Mucosa of stomach (tissue), 1 donor: ENCODE data around the gene CDKN1C.
"Not testable (repeated sequence)": the region's sequence is repeated elsewhere in the genome, so short reads cannot be mapped to it uniquely, and the experiment has no call there.

Source experiments
- H3K27me3 ChIP-seq: one replicate; pipeline ENCODE4 v1.7.0; 2013; ENCODE audit warnings: mild to moderate bottlenecking, low read length; ENCODE audit not compliant: control insufficient read depth, insufficient read depth
- H3K36me3 ChIP-seq: one replicate; pipeline ENCODE4 v1.7.0; 2013; ENCODE audit warnings: low read length; ENCODE audit not compliant: control insufficient read depth, insufficient read depth
- H3K4me1 ChIP-seq: one replicate; pipeline ENCODE4 v1.7.0; 2013; ENCODE audit warnings: mild to moderate bottlenecking, low read length; ENCODE audit not compliant: control insufficient read depth, insufficient read depth
- H3K4me3 ChIP-seq: one replicate; pipeline ENCODE4 v1.7.0; 2013; ENCODE audit warnings: low read length
- H3K9ac ChIP-seq: one replicate; pipeline ENCODE4 v1.7.0; 2013; ENCODE audit warnings: mild to moderate bottlenecking, low read length, moderate library complexity
- H3K9me3 ChIP-seq: one replicate; pipeline ENCODE4 v1.7.0; 2013; ENCODE audit warnings: mild to moderate bottlenecking, low read length, moderate library complexity; ENCODE audit not compliant: control insufficient read depth
- donor health status: Pancreatic carcinoma.

Gene CDKN1C

DNA sequence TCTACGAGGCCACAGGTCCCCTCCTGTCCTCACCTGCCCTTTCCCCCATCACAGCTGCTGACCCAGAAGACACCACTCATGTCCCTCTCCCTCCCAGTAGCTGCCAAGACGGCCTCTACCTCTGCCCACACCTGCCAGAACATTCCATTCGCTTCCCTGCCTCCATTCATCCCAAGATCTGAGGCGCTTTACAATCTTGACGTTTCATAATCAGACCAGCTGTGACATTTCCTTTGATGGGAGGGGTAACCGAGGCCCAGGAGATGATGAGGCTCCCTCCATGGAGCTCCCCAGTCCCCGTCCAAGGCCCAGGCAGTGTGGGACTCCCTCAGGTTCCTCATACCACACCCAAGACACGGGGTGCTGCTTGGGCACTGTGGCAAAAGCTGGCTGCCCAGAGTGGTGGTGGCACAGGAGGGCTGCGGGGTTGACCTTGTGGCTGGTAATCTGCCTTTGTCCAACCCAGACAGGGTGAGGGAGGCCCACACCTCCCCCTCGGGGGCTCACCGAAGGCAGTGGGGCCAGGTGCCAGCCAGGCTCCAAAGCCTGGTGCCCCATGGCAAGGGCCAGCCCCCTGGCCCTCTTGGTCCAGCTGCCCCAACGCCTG lies 26.3 kb upstream of the CDKN1C start:
- Histone ChIP-seq H3K9me3 (no peaks in the 10 kb centered on the region), H3K4me3 (no peak overlapping the region), H3K4me1 (peaks cover 40% of the 10 kb centered on the region), H3K27me3 (no peaks in the 10 kb centered on the region), H3K9ac (peak overlapping the region; percentile 69), H3K36me3 (no peaks in the 10 kb centered on the region)

DNA sequence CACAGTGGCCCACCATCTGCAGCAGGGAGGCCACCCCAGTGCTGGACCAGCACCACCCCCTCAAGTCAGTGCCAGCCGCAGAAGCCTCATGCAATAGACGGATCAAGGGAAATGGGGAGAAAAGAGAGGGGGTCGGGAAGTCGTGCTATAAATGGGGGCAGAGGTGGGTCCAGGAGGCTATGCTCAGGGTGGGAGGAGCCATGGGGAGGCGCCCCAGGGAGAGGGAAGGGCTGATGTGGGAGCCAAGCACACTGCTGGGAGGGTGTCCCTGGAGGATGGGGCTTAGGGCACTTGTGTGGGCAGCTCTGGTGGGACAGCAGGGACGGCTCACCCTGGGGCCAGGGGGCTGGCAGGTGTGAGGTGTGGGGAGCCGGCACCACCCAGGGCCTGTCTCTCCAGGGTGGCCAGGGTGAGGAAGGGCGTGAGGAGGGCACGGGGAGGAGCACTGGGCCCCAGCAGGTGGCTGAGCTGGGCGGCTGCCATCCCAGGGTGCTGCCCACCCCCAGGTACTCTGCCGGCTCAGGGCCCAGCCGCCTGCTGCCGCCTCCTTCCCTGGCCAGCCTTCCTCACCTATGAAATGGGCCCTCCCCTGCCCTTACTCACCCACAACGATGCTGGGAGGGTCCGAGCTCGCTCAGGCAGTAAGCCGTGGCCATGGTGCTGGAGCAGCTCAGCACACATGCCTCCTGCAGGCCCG lies 25.7 kb upstream of the CDKN1C start:
- Histone ChIP-seq H3K27me3 (no peaks in the 10 kb centered on the region), H3K4me3 (no peak overlapping the region), H3K4me1 (peaks cover 40% of the 10 kb centered on the region), H3K36me3 (no peaks in the 10 kb centered on the region), H3K9ac (peak overlapping the region; percentile 69), H3K9me3 (no peaks in the 10 kb centered on the region)

DNA sequence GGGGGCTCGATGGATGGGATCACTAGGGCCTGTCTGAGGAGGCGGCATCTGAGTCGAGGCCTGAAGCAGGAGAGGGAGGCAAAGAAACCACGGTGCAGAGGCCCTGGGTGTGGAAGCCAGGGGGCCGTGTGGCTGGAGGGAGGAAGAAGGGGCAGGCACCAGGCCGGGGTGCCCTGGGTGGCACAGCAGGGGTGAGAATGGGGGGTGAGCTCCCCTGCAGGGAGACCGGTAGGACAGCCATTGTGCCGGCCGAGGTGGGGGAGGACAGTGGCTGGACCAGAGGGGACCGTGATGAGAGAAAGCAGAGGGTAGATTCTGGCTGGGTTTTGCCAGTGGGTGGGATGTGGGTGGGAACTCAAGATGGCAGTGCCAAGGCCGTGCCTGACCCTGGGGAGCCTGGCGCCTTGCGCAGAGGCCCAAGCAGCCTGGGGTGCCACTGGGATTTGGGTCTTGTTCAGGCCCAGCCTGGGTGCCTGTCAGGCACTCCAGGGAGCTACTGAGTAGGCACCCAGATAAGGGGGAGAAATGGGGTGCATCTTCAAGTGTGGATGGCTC lies 24.9 kb upstream of the CDKN1C start:
- no peaks in the 10 kb centered on the region for H3K36me3 ChIP-seq
- no peak overlapping the region for H3K4me3 ChIP-seq
- no peaks in the 10 kb centered on the region for H3K9me3 ChIP-seq
- no peak overlapping the region for H3K9ac ChIP-seq
- peaks cover 40% of the 10 kb centered on the region for H3K4me1 ChIP-seq
- H3K27me3 ChIP-seq, result no peaks in the 10 kb centered on the region

DNA sequence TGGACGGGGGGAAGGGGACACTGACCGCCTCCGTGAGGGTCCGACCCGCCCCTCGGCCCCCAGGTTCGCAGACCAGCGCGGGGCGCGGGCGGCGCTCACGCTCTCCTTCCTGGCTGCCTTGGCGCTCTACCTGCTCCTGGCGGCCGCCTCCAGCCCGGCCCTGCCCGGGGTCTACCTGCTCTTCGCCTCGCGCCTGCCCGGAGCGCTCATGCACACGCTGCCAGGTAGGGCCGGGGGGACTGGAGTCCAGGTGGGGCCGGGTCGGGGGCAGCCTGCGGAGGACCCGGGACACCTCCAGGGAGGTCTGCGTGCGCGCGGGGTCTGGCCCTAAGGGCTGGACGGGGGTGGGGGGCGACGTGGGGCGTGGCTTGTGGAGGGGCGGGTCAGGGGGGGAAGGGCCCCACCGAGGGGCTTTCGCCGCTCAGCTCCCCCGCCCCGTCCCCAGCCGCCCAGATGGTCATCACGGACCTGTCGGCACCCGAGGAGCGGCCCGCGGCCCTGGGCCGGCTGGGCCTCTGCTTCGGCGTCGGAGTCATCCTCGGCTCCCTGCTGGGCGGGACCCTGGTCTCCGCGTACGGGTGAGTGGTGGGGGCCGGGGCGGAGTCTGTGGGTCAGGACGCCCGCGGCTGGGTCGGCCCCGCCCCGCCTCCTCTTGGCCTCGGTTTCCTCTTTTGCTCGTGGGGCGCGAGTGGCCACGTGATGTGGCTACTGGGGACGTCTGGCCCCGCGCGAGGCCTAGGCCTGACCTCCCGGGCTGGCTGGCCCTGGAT lies 23.7 kb upstream of the CDKN1C start:
- H3K36me3 ChIP-seq, result no peaks in the 10 kb centered on the region
- H3K4me3 ChIP-seq, result no peak overlapping the region
- no peaks in the 10 kb centered on the region for H3K9me3 ChIP-seq
- no peaks in the 10 kb centered on the region for H3K27me3 ChIP-seq
- H3K4me1 ChIP-seq, result peaks cover 45% of the 10 kb centered on the region
- H3K9ac ChIP-seq, result no peak overlapping the region

DNA sequence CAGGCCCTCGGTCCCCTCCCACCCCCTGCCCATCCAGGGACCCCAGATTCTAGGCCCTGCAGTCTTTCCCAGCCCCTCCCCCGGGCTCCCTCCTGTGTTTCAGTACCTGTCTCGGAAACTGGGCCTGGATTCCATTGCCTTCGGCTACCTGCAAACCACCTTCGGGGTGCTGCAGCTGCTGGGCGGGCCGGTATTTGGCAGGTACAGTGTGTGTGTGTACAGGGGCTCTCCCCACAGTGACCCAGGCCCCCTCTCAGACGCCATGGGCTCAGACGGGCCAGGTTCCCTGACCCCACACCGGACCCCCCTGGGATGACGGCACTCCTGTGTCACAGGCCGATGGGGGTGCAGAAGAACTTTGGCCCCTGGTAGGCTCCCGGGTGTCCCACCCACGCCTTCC lies 22.6 kb upstream of the CDKN1C start:
- Histone ChIP-seq H3K4me1 (peaks cover 45% of the 10 kb centered on the region), H3K4me3 (no peak overlapping the region)

DNA sequence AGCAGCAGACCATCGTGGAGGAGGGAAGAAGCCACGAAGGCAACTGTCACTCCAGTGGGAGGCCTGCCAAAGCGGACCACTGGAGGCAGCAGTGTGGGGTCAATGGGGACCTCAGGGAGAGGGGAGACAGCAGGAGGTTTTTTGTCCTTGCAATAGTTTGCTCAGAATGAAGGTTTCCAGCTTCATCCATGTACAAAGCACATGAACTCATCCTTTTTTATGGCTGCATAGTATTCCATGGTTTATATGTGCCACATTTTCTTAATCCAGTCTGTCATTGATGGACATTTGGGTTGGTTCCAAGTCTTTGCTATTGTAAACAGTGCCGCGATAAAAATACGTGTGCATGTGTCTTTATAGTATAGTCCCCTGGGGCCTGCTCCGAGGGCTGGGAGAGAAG lies 19.7 kb upstream of the CDKN1C start:
- H3K27me3 ChIP-seq, H3K36me3 ChIP-seq, H3K9ac ChIP-seq, H3K4me3 ChIP-seq, H3K9me3 ChIP-seq: not testable (repeated sequence)
- H3K4me1 ChIP-seq, result peaks cover 35% of the 10 kb centered on the region

More for the DNA sequence above, 22.6 kb upstream of the CDKN1C start:
- Histone ChIP-seq H3K9me3 (no peaks in the 10 kb centered on the region), H3K36me3 (no peaks in the 10 kb centered on the region), H3K9ac (no peak overlapping the region), H3K27me3 (no peaks in the 10 kb centered on the region)

DNA sequence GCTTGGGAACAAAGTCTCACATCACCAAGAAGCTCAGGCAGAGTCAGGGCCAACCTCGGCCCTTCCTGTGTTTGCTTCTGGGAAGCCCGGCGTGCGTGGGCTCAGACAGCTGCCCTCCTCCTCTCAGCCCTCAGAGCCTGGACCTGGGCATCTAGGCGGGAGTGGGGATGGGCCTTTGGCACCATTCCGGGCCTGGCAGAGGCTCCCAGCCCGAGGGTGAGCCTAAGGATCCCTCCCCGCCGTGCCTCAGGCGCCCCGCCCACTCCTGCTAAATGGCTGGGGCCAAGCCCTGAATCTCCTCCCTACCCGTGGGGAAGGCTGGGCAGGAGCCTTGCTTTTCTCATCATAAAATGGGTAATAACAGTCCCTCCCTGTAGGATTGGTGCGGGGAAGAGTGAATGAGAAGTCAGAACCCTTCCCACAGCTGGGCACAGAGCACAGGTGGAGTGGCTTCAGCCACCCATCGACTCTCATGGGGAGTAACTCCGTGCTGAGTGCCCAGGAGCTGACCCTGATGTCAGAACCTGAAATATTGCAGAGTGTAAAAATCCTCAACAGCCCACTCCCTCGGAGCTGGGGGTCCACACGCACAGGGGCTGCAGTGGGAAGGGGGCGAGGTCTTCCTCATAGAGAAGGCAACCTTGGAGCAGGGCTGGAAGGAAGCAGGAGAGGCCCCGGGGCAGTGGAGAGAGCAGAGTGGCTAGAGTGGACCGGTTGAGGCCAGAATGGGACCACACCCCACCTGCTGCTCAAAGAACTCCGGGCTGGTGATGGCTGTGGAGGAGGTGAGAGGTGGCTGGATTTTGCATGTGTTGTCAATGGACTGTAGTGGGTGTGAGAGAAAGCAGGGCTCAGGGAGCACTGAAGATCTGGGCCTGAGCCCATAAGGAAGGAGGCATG lies 18.8 kb upstream of the CDKN1C start:
- H3K9me3 ChIP-seq, result no peaks in the 10 kb centered on the region
- peak overlapping the region; percentile 75 for H3K9ac ChIP-seq
- peaks cover 42% of the 10 kb centered on the region for H3K4me1 ChIP-seq
- H3K4me3 ChIP-seq, result peak overlapping the region; percentile 55
- H3K36me3 ChIP-seq, result no peaks in the 10 kb centered on the region
- H3K27me3 ChIP-seq, result no peaks in the 10 kb centered on the region

DNA sequence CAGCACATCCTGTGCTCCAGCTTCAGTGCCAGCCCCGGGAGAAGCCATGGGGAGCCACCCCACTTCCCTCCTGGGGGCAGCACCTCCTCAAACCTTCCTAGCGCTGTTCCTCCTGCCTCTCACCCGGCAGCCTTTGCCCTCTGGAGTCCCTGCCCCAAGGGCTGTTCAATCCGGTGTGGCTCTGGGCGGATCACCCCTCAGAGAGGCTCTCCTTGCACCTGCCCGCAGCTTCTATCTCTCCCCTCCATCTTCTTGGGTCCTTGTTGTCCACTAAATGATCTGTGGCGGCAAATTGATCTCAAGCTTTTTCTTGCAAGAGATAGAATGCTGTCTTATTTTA lies 18.1 kb upstream of the CDKN1C start:
- H3K36me3 ChIP-seq, result no peaks in the 10 kb centered on the region
- no peaks in the 10 kb centered on the region for H3K9me3 ChIP-seq
- peak overlapping the region; percentile 75 for H3K9ac ChIP-seq
- H3K4me1 ChIP-seq, result peaks cover 50% of the 10 kb centered on the region
- peak overlapping the region; percentile 55 for H3K4me3 ChIP-seq
- no peaks in the 10 kb centered on the region for H3K27me3 ChIP-seq

DNA sequence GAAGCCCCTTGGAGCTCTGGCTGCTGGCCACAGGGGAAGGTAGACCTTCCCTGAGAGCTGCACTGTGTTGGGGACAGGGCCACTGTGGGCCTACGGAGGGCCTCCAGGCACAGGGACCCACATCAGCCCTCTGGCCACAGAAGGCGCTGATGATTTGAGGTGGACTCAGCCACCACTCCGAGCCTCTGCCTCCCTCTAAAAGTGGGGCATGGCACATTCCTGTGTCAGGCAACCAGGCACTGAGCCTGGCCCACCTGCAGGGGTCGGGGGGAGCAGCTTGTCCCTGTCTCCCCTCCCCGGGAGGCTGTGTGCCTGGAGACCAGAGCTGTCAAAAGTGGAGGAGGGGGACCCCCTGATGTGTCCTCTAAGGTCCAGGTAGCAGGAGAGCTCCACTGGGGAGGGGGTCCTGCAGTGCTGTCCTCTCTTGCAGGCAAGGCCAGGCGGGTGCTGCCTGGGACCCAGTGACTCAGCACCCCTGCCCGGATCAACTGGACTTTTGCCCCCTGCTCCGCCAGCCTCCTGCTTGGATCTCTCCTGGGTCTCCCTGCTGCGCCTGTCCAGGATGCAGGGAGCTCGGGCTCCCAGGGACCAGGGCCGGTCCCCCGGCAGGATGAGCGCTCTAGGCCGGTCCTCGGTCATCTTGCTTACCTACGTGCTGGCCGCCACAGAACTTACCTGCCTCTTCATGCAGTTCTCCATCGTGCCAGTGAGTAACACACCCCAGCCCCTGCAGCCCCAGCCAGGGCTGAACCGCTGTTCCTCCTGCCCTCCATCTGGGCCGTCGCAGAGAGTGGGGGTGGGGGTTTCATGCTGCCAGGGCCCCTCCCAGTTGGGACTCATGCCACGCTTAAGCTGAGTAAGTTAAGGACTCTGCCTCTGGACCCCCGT lies 17.5 kb upstream of the CDKN1C start:
- peak overlapping the region; percentile 75 for H3K9ac ChIP-seq
- H3K9me3 ChIP-seq, result no peaks in the 10 kb centered on the region
- no peaks in the 10 kb centered on the region for H3K36me3 ChIP-seq
- H3K4me3 ChIP-seq, result peak overlapping the region; percentile 55
- H3K27me3 ChIP-seq, result no peaks in the 10 kb centered on the region
- peaks cover 56% of the 10 kb centered on the region for H3K4me1 ChIP-seq

DNA sequence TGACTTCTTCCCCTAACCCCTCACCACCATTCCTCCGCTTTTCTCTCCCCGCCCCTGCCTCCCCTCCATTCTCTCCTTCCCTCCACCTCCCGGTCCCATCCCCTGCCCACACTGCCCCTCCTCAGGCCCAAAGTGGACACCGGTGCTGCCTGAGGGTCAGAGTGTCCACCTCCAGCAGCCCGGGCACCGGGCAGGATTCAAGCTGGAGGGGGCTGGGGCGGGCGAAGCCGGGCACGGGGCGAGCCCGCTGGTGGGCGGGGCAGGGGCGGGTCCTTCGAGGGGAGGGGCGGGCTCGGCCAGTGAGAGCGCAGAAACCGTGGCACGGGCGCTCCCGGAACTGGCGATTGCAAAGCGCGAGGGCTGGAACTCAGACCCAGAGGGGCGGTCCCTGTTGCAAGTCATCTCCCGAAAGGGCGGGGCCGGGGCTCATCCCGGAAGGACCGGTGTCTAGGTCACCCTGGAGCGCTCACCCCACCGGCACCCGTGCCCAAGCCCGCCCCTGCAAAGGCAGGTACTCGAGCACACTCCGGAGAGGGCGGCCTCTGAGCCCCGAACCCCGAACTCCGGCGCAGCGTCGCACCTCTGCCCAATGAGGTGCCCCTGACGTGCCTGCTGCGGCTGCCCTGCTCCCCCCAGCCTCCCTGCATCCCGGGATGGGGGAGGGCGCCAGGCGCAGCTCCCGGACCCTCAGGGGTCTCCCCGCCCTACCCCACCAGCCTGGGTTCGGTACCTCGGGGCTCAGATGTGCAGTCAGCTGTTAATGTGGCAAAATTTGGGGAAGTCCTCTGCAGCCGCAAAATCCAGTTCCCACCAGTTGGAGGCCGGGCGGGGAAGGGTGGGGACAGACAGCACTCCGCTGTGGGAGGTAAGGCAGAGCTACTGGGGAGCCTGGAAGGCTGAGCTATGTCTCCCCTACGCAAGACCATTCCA lies 16.5 kb upstream of the CDKN1C start:
- Histone ChIP-seq H3K36me3 (no peaks in the 10 kb centered on the region), H3K4me3 (peak overlapping the region; percentile 55), H3K9ac (peak overlapping the region; percentile 75), H3K4me1 (peaks cover 57% of the 10 kb centered on the region), H3K9me3 (no peaks in the 10 kb centered on the region), H3K27me3 (no peaks in the 10 kb centered on the region)
